GM12891 (cell line): ENCODE results near the gene TMEM200A.

ENCODE experiments used
- PAX5 ChIP-seq: IDR thresholded peaks from 2 replicates; pipeline ENCODE4 v1.6.1; 2011; ENCODE audit warnings: low read length, moderate library complexity, mild to moderate bottlenecking; ENCODE audit not compliant: insufficient read depth, severe bottlenecking
- POLR2A ChIP-seq: IDR thresholded peaks from 2 replicates; pipeline ENCODE4 v1.6.1; 2011; ENCODE audit warnings: low read depth, low read length, control low read depth
- POLR2AphosphoS5 ChIP-seq: IDR thresholded peaks from 2 replicates; pipeline ENCODE4 v1.6.1; 2011; ENCODE audit warnings: low read depth, low read length, control low read depth
- POU2F2 ChIP-seq: IDR thresholded peaks from 2 replicates; pipeline ENCODE4 v1.6.1; 2011; ENCODE audit warnings: low read depth, mild to moderate bottlenecking, control low read depth, low read length, moderate library complexity
- SPI1 ChIP-seq: IDR thresholded peaks from 2 replicates; pipeline ENCODE4 v1.6.1; 2011; ENCODE audit warnings: low read depth, low read length, control low read depth
- TAF1 ChIP-seq: IDR thresholded peaks from 2 replicates; pipeline ENCODE4 v1.6.1; 2011; ENCODE audit warnings: low read depth, low read length, control low read depth

DNA sequence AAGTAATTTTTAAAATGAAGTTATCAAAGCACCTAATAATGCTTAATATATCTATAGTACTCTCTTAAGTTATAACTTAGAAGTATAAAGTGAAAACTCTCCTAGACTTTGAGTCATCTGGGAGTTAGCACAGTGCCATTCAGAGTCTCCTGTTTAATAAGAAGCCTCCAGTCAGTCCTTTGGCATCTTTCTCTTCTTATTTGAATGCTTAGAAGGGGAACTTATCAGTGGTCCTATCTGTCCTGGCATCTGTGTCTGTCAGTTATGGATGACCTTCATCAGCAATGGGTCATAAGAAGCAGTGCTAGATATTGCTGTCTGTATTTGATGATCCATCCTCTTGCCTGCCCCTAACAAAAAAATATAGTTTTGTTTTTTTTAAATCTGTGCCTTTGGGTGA lies 15.2 kb downstream of the TMEM200A start:
- TF ChIP-seq POU2F2, result no peak
- TF ChIP-seq POLR2A, result no peak
- no peak for TF ChIP-seq SPI1
- TF ChIP-seq POLR2AphosphoS5, result no peak
- no peak for TF ChIP-seq TAF1
- no peak for TF ChIP-seq PAX5
